Measurements from ENCODE around the gene RPS15.

DNA sequence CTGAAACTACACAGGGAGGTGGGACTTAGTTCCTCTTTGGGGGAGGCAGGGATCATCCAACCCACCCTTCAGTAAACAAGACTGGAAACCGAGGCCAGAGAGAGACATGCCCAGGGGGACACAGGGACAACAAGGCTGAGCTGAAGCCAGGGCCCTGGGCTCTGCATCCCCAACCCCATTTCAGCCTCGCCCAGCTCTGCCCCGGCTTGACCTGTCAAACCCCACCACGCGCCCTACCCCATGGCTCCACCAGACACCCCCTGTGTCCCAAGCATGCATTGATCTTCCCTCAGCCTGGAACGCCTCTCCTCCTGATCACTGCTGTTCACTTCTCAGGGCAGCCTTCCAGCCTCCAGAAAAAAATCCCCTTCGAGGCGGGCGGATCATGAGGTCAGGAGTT, 9.7 kb downstream of the RPS15 start:
- TF ChIP-seq EZH2 (IDR thresholded peaks at IDR 0.05; ENCODE audit: low read length) = no peak
- no peak for TF ChIP-seq CTCF (optimal IDR thresholded peaks at IDR 0.05 in 1 of 3, IDR thresholded peaks at IDR 0.05 in 1 of 3, conservative IDR thresholded peaks at IDR 0.05 in 1 of 3; ENCODE audit: extremely low read depth in 1 of 3, insufficient read depth in 2 of 3, low read length in 3 of 3)

All from keratinocyte (primary cell).